DND-41 (cell line): ENCODE results near the gene FSTL1.

Experiments used
- EZH2 ChIP-seq: IDR thresholded peaks from 3 replicates; pipeline ENCODE4 v1.6.1; 2012; ENCODE audit warnings: borderline replicate concordance, low read depth, mild to moderate bottlenecking, moderate library complexity, low read length, inconsistent platforms; ENCODE audit not compliant: severe bottlenecking
- TF ChIP-seq, protein P1 (sequence below): IDR thresholded peaks from 2 replicates; pipeline ENCODE4 v1.5.1; 2012; ENCODE audit warnings: borderline replicate concordance, low read length, moderate library complexity, mild to moderate bottlenecking; ENCODE audit not compliant: poor library complexity, severe bottlenecking; ENCODE audit errors: extremely low read depth

DNA sequence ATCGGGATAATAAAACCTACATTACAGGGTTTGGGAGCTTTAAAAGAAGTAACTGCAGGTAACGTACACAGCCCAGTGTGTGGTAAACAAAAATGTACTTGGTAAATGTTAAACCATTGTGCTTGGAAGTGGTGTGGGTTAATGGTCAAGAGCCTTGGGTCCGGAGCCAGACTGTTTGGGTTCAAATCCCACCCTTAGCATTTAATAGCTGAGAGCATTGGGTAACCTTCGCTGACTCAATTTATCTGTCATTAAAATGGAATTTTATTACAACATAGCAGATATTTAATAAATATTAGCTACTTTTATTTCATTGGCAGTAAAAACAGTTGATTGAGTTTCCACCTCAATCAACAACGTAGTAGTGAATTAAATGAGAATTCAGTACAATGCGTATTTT is 1.5 kb downstream of the FSTL1 start:
- TF ChIP-seq, protein P1, sequence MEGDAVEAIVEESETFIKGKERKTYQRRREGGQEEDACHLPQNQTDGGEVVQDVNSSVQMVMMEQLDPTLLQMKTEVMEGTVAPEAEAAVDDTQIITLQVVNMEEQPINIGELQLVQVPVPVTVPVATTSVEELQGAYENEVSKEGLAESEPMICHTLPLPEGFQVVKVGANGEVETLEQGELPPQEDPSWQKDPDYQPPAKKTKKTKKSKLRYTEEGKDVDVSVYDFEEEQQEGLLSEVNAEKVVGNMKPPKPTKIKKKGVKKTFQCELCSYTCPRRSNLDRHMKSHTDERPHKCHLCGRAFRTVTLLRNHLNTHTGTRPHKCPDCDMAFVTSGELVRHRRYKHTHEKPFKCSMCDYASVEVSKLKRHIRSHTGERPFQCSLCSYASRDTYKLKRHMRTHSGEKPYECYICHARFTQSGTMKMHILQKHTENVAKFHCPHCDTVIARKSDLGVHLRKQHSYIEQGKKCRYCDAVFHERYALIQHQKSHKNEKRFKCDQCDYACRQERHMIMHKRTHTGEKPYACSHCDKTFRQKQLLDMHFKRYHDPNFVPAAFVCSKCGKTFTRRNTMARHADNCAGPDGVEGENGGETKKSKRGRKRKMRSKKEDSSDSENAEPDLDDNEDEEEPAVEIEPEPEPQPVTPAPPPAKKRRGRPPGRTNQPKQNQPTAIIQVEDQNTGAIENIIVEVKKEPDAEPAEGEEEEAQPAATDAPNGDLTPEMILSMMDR, result no peak
- TF ChIP-seq EZH2, result no peak
